HG02885 (cell line): ENCODE data around the gene EHD1.

Experiments used
- ATAC-seq: cut with Tn5 transposase; IDR thresholded peaks from one replicate; pipeline ENCODE4 v1.9.1; 2021; ENCODE audit warnings: mild to moderate bottlenecking; ENCODE audit not compliant: unreplicated experiment, poor library complexity

EHD1 gene

DNA sequence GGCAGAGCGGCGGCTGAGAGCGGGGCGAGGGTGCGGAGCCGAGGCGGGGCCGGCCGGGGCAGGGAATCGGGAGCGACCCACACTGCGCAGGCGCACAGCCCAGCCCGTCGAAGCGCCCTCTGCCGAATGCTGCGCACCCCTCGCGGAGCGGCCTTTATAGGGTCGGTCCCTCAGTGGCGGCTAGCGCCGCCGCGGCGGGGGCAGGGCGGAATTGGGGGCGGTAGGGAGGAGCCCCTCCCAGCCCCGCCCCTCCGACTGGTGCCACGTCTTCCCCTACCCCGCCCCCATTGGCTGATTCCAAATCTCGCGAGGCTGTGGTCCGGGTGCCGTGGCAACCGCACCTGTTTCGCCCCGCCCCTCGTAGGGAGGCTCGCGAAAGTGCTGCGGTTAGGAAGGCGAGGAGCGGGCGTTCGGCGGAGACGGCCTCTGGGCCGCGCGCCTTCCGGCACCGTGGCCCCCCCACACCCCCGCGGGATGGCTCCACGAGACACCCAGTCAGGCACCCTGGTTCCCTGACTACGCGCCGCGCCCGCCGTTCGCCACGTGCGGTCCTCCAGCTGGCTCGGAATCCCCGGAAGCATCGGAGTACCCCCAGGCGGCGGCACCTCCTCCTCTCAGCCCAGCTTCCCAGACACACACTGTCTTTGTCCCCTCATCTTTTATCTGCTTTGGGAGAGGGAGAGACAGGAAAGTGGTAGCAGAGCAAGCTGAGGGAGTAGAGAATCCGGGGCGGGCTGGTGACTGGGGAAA is at the start of gene EHD1:
Gene EHD1, minus strand, starts transcription at position 128 of the 750 bp plus-strand sequence. CDS start 157 bp downstream, outside the sequence.
- ATAC-seq = peak; percentile 77

- no peak for ATAC-seq
These were observed 48.3 kb upstream of the EHD1 start for GRCh38 chr11:64926689-64927088.

- no peak for ATAC-seq
These were observed 47.4 kb upstream of the EHD1 start for GRCh38 chr11:64925536-64926436.

DNA sequence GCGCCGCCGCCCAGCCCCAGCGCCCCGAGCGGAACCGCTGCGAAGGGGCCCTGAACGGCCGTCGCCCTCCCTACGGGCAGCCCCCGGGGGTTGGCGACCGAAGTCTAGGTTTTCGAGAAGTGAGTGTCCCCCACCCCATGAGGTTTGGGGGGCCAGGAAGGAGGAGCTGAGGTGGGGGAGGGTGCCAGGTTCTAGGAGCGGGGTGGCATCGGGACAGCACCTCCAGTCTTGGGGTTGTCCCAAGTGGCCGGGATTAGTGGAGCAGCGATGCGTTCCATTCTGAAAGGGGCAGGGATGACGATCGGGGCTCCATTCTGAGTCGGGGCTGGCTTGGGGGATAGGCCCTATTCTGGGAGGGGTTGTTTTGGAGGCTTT is 46.5 kb upstream of the EHD1 start:
- no peak for ATAC-seq

DNA sequence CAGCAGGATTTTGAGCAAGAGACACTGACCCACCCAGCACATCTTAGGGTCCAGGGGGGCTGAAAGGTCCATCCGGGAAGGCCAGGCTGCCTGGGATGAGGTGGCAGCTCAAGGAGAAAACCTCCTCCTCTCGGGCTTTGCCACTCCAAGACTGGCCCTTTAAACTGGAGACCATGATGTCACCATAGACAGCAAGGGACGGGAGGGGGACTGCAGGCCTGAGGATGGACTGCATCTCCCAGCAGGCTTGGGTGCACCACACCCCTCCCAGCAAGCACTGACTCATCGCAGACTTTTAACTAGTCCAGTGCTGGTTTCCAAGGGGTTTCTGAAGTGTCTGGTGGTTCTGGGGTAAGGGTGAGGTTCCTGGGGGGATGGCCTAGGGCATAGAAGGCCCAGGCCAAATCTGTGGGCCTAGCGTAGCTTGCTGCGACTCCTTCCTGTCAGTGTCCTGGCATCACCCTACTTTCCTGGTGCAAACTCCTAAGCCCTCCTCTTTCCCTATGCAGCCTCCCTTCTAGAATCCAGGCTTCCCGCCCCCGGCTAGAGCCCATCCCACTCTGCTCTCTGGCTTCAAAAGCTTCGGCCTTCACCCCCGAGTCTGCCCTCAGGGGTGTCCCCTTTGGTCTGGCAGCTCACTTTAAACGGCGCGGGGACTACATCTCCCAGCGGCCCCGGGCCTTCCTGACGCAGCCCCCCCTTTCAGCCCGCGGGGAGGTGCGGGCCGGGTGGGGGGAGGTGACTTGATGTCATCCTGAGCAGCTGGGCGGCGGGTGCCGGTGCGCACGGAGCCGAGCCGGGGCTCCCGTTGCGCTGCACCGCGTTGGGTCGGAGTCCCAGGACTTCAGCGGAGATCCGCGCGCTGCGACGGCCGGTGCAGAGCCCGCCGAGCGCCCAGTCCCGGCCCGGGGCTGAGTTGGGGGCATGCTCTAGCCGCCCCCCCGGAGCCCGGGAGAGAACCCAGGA is 45.8 kb upstream of the EHD1 start, which contains the start of gene PPP2R5B:
Gene PPP2R5B, plus strand, starts transcription at position 746 of the 966 bp plus-strand sequence. CDS start 1,046 bp downstream, outside the sequence.
- ATAC-seq = peak; percentile 82

DNA sequence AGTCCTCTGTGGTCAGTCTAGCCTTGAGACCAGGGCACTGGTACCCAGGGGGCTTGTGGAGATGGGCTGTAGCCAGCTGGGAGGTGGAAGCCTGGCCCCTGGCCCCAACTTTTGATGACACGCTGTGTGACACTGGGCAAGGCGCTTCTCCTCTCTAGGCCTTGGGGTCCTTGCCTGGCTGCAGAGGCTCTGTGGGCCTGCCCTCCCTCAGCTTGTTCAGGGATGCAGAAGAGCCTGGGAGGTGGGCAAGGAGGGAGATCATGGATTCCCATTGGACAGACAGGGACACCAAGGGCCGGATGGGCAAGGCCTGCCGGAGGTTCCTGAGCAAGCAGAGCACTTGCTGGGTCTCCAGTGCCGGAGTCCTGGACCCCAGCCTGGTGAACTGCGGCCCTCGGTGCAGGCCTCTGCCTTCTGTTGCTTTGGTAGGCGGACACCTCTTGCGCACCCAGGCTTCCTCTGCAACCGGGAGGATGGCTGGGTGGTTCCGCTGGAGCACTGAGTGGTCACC is 44.8 kb upstream of the EHD1 start:
- ATAC-seq = no peak

GRCh38 chr11:64921384-64921783 is 43.0 kb upstream of the EHD1 start:
- no peak for ATAC-seq

DNA sequence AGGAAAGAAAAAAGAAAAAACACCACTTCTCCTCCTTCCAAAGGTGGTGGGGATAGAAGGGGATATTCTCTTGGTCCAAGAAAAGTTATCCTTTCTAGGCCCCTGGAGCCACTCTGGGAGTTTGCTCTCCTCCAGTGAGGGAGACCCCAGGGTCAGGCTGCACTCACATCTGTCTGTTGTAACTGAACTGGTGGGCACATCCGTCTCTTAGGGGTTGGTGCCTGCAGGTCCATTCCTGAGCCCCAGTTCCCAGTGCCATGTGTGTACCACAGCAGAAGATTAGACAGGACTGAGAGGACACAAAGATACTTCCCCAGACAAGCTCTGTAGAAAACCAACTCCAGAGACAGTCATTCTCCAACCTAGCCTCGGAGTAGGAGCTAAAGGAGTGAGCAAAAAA is 41.7 kb upstream of the EHD1 start:
- no peak for ATAC-seq

DNA sequence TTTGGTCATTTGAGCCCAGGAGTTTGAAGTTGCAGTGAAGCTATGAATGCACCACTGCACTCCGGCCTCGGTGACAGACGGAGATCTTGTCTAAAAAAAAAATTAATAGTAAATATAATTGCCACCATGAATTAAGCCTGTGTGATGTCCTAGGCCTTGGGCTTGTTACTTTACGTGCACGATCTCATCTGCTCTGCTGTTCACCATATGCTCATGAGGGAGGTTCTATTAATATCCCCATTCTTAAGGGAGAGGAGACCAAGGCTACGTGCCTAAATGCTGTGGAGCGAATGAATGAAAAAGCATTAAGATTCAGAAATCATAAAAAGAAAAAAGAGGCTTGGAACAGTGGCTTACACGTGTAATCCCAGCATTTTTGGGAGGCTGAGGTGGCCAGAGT is 41.2 kb upstream of the EHD1 start:
- ATAC-seq = no peak

DNA sequence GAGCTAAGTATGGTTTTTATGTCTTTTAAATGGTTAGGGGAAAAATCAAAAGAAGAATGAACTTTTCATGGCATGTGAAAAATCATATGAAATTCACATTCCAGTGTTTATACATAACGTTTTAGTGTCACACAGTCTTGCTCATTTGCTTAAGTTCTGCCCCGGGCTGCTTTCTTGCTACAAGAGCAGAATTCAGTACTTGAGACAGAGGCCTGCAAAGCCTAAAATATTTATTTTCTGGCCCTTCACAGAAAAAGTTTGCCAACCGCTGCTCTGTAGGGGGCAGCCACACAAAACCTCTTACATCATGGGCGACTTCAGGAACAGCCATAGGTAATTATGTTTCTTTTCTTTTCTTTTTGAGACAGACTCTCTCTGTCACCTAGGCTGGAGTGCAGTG is 39.6 kb upstream of the EHD1 start:
- no peak for ATAC-seq

GRCh38 chr11:64917663-64917995 is 39.2 kb upstream of the EHD1 start:
- ATAC-seq = no peak

GRCh38 chr11:64916775-64917662 is 38.6 kb upstream of the EHD1 start, which contains the start of gene ATG2A:
Gene ATG2A, minus strand, starts transcription at chr11:64917209. Its CDS starts 74 bp downstream, at chr11:64917135.
- peak; percentile 94 for ATAC-seq

DNA sequence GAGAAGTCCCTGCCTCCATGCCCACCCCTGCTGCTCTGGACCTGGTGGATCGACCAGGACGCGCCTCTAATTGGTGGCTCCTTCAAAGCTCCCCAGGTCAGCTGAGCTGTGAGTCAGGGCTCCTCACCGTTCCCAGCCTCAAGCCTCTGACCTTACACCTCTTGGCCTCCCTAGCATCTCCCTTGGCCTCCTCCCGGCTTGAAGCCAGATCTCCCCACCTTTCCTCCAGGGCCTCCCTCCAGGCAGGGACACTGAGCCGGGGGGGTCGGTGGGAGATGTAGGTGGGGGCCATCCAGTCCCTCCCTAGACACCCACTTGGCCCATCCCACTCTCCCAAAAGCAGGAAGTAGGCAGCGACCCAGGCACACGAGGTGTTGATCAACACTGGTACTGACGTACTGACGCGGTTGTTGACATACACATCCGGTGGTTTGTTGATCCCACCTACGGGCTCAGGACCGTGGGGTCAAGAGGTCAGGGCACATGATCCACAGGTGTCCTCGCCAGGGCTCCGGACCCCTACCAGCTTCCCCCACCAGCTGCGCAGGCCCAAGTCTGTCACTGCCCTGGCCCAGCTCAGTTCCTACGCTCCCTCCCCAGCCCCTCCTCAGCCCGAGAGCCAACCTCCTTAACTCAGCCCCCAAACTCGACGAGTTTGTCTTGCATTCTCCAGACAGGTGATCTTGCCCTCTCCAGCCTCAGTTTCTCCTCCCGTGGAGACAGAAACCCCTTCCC is 37.8 kb upstream of the EHD1 start:
- peak; percentile 17 for ATAC-seq

GRCh38 chr11:64915376-64915887 is 37.0 kb upstream of the EHD1 start:
- no peak for ATAC-seq

DNA sequence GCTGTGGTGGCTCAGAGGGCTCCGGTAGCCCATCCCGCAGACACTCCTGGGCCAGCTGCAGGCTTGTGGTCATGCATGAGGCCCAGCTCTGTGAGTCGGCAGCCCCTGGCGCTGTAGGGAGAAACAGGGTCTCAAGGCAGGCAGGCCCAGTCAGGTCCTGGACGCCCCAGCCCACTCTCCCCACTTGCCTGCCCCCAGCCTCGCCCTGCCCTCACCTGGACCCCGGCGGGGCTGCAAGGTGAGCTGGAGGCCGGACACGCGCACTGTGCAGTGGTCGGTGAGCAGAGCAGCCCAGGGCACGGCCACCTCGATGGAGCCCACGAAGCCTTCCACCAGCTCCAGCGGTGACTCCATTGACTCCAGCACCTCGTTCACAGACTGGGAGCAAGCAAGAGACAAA is 35.7 kb upstream of the EHD1 start:
- ATAC-seq = no peak

- no peak for ATAC-seq
These were observed 34.8 kb upstream of the EHD1 start for GRCh38 chr11:64913171-64913727.

DNA sequence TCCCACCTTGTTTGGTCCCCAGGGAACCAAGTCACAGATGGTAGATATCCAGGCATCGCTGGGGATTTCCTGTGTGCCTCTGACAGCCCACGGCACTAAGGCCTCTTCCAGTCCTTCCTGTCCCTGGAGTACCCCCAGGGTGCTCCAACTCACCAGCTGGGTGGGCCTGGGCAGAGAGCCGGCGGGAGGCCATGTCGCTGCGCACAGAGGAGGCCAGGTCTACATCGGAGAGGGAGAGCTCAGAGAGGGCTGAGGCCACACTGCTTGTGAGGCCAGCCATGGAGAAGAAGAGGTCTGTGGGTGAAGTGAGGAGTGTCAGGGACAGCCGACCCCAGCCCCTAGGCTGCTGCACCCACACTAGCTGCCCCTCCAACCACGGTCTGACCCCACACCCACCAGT is 33.3 kb upstream of the EHD1 start:
- no peak for ATAC-seq

- no peak for ATAC-seq
These were observed 32.7 kb upstream of the EHD1 start for GRCh38 chr11:64911142-64911541.
